WERI-Rb-1 (cell line): ENCODE results near the gene FFAR3.

Experiments used
- DNase-seq: peaks from one replicate; pipeline ENCODE4 v3.0.0-alpha.2; 2020
- H3K27ac ChIP-seq: fragments of 250-450 bp; sonication (Bioruptor Pico); 2 replicates; pipeline ENCODE4 v1.5.1; 2020; ENCODE audit warnings: mild to moderate bottlenecking, moderate library complexity
- H3K27me3 ChIP-seq: fragments of 250-450 bp; sonication (Bioruptor Pico); 2 replicates; pipeline ENCODE4 v1.5.1; 2021; ENCODE audit warnings: mild to moderate bottlenecking, low read depth, moderate library complexity; ENCODE audit not compliant: insufficient read depth, severe bottlenecking
- H3K36me3 ChIP-seq: fragments of 250-450 bp; sonication (Bioruptor Pico); 2 replicates; pipeline ENCODE4 v1.5.1; 2020; ENCODE audit warnings: mild to moderate bottlenecking, moderate library complexity
- H3K4me3 ChIP-seq: 2 replicates; pipeline ENCODE4 v1.5.1; 2011; ENCODE audit warnings: low read depth, mild to moderate bottlenecking, control low read depth, low read length
- H3K9me3 ChIP-seq: fragments of 250-450 bp; sonication (Bioruptor Pico); 2 replicates; pipeline ENCODE4 v1.5.1; 2021; ENCODE audit warnings: mild to moderate bottlenecking, moderate library complexity; ENCODE audit not compliant: severe bottlenecking
- CTCF ChIP-seq: IDR thresholded peaks from 2 replicates; pipeline ENCODE4 v1.5.1; 2011; ENCODE audit warnings: low read depth, mild to moderate bottlenecking, control low read depth, inconsistent platforms, low read length

Gene FFAR3

GRCh38 chr19:35331551-35332214 is 26.6 kb upstream of the FFAR3 start:
- TF ChIP-seq CTCF: no peak
- Histone ChIP-seq H3K27me3 (no peaks in the 10 kb centered on the region), H3K27ac (no peak overlapping the region), H3K9me3 (no peaks in the 10 kb centered on the region), H3K4me3 (no peak overlapping the region), H3K36me3 (no peaks in the 10 kb centered on the region)
- DNase-seq: no peak

GRCh38 chr19:35332817-35333216 is 25.4 kb upstream of the FFAR3 start:
- no peak for DNase-seq

GRCh38 chr19:35334144-35334753 is 24.0 kb upstream of the FFAR3 start:
- no peaks in the 10 kb centered on the region for H3K9me3 ChIP-seq
- no peak for TF ChIP-seq CTCF
- no peak overlapping the region for H3K27ac ChIP-seq
- no peaks in the 10 kb centered on the region for H3K27me3 ChIP-seq
- no peaks in the 10 kb centered on the region for H3K36me3 ChIP-seq
- no peak for DNase-seq
- H3K4me3 ChIP-seq: no peak overlapping the region

More at GRCh38 chr19:35332817-35333216, 25.4 kb upstream of the FFAR3 start:
- no peak overlapping the region for H3K4me3 ChIP-seq
- no peaks in the 10 kb centered on the region for H3K9me3 ChIP-seq
- no peaks in the 10 kb centered on the region for H3K27me3 ChIP-seq
- TF ChIP-seq CTCF: no peak
- H3K36me3 ChIP-seq: no peaks in the 10 kb centered on the region
- H3K27ac ChIP-seq: no peak overlapping the region

GRCh38 chr19:35336166-35336955 is 21.9 kb upstream of the FFAR3 start:
- no peak for DNase-seq
- no peak for TF ChIP-seq CTCF
- H3K36me3 ChIP-seq: no peaks in the 10 kb centered on the region
- no peaks in the 10 kb centered on the region for H3K27me3 ChIP-seq
- no peaks in the 10 kb centered on the region for H3K9me3 ChIP-seq
- no peak overlapping the region for H3K4me3 ChIP-seq
- H3K27ac ChIP-seq: no peak overlapping the region

- H3K27me3 ChIP-seq: no peaks in the 10 kb centered on the region
- H3K9me3 ChIP-seq: no peaks in the 10 kb centered on the region
- no peaks in the 10 kb centered on the region for H3K36me3 ChIP-seq
- H3K4me3 ChIP-seq: no peak overlapping the region
- no peak overlapping the region for H3K27ac ChIP-seq
- DNase-seq: no peak
- TF ChIP-seq CTCF: no peak
Observed at GRCh38 chr19:35337097-35337983, 20.9 kb upstream of the FFAR3 start.
